ENCODE data around the gene TACC3. TPM values are rescaled to one million over a fixed set of nuclear protein-coding genes. Genes with fewer than 3 reads are reported as not detected.
"Not testable (repeated sequence)": the region's sequence is repeated elsewhere in the genome, so short reads cannot be mapped to it uniquely, and the experiment has no call there.

The TACC3 gene
- total RNA-seq, 2 donors from 2014 or later, result 73.4 to 91.8 TPM

GRCh38 chr4:1685235-1686150, 35.8 kb upstream of the TACC3 start:
- H3K27me3 Mint-ChIP-seq, result no peaks in the 10 kb centered on the region
- no peak overlapping the region for H3K27ac Mint-ChIP-seq
- no peak for DNase-seq
- H3K9me3 ChIP-seq (ENCODE audit: control insufficient read depth, low read length, poor library complexity, severe bottlenecking), result no peaks in the 10 kb centered on the region
- ATAC-seq, result no peak
- no peaks in the 10 kb centered on the region for H3K36me3 Mint-ChIP-seq (ENCODE audit: low read depth)
- no peak overlapping the region for H3K4me3 Mint-ChIP-seq
- peaks cover 11% of the 10 kb centered on the region for H3K4me1 Mint-ChIP-seq

GRCh38 chr4:1686440-1687036, 34.8 kb upstream of the TACC3 start:
- H3K36me3 Mint-ChIP-seq (ENCODE audit: low read depth), result no peaks in the 10 kb centered on the region
- no peaks in the 10 kb centered on the region for H3K27me3 Mint-ChIP-seq
- H3K4me3 Mint-ChIP-seq, result peak overlapping the region; percentile 41
- H3K9me3 ChIP-seq (ENCODE audit: control insufficient read depth, low read length, poor library complexity, severe bottlenecking), result no peaks in the 10 kb centered on the region
- no peak for DNase-seq
- H3K4me1 Mint-ChIP-seq, result peaks cover 11% of the 10 kb centered on the region
- no peak overlapping the region for H3K27ac Mint-ChIP-seq
- no peak for ATAC-seq

DNA sequence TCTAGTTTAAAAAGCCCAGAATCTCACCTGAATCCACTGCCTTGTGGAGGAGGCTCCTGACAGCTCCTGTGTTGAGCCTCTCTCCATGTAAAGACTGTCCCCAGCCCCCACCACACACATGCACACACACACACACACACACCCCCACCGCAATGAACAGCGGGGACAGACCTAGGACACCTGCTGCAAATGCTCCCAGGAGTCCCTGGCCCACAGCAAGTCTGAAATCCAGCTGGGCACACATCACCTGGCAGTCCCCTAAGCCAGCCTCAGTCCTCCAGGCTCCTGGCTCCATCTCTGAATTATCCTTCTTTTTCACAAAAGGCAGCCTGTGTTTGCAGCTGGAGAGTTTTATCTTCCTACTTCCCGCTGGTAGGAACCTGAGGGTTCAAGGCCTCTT, 30.6 kb upstream of the TACC3 start:
- H3K4me1 Mint-ChIP-seq, result peaks cover 5% of the 10 kb centered on the region
- no peak overlapping the region for H3K4me3 Mint-ChIP-seq
- DNase-seq (no peak), ATAC-seq (no peak)
- H3K36me3 Mint-ChIP-seq (ENCODE audit: low read depth), result no peaks in the 10 kb centered on the region
- no peaks in the 10 kb centered on the region for H3K27me3 Mint-ChIP-seq
- H3K27ac Mint-ChIP-seq, result peak overlapping the region; percentile 24
- no peaks in the 10 kb centered on the region for H3K9me3 ChIP-seq (ENCODE audit: control insufficient read depth, low read length, poor library complexity, severe bottlenecking)

DNA sequence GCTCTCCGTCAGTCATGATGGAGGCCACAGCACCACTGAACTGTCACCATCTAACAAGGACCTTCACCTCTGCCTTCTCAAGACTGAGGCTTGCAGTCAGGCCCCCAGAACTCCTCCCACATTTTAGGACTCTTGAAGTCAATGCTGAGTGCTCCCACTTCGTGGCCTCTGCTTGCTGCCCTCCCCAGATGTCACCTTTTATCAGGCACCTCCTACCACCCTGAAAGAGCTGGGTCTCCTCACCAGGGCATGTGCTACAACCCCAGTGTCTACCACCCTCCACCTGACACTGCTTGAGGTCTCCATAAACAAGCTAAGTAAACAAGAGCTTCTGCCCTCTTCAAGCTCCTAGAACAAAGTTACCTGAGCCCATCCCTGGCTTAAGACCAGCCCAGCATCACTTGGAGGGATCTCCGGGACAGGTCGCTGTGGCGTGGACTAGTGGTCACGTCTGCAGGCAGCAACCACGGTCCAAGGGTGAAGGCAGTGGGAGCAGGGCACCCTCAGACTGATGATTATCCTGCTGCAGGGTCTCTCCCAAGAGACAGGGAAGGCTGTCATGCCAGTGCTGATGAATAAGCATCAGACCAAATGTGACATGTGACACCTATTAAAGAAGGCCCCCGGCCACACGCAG, 29.5 kb upstream of the TACC3 start:
- no peak for DNase-seq
- H3K9me3 ChIP-seq (ENCODE audit: control insufficient read depth, low read length, poor library complexity, severe bottlenecking), result no peaks in the 10 kb centered on the region
- no peak for ATAC-seq
- Mint-ChIP-seq H3K36me3 (ENCODE audit: low read depth) (no peaks in the 10 kb centered on the region), H3K27ac (no peak overlapping the region), H3K27me3 (no peaks in the 10 kb centered on the region), H3K4me1 (peaks cover 6% of the 10 kb centered on the region), H3K4me3 (no peak overlapping the region)

DNA sequence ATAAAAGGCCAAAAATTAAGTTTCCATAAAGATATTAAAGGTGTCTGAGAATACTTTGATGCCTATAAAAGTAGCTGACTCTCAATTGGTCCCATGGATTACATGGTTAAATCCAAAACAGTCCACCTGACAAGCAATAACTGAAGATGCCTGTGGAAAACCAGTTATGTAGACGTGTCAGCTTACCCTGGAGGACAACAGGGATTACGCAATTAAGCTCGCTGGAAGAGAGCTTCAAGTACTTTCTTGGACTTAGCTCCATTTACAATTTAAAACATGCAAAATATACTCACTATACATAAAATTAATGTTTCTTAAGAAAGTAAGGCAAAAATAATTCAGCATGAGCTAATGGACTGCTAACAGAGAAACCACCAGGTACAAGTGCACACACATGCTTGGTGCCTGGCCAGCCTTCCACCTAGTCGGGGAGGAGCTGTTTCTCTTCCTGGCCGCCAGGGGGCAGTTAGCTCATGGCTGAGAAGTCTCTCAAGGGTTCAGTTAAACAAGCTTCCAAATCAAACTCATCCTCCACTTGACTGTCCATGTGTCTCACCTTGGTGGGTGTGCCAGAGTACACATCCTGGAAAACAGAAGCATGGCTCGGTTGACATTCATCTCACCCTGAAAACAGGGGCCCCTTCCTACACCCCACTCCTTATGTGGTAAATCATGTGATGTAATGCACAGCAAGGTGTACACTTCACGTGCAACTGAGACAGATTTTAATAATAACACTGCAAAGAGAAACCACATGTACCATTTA, 28.0 kb upstream of the TACC3 start:
- Mint-ChIP-seq H3K27ac (peak overlapping the region; percentile 53), H3K27me3 (no peaks in the 10 kb centered on the region), H3K36me3 (ENCODE audit: low read depth) (no peaks in the 10 kb centered on the region), H3K4me3 (no peak overlapping the region), H3K4me1 (peaks cover 5% of the 10 kb centered on the region)
- DNase-seq (peak; percentile 61 to 71 (median 70)), ATAC-seq (peak; percentile 96)
- no peaks in the 10 kb centered on the region for H3K9me3 ChIP-seq (ENCODE audit: control insufficient read depth, low read length, poor library complexity, severe bottlenecking)

DNA sequence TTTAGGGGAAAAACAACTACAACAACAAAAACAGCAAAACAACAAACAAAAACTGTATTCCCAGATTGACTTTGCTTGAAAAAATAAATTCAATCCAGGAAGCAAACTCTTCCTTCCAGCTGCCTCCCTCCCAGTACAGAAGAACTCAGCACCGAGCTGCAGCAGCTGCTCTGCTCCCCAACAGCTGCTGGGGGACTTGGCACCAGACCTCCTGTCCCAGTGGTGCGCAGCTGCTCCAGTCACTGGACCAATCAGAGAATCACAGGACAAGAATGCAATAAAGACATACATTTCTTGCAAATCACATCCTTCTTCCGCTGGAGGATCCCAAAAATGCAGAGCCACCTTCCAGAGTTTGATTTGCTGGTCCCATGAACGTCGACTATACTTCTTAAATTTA, 25.4 kb upstream of the TACC3 start:
- Mint-ChIP-seq H3K36me3 (ENCODE audit: low read depth) (peaks cover 3% of the 10 kb centered on the region), H3K27me3 (no peaks in the 10 kb centered on the region), H3K4me3 (no peak overlapping the region), H3K4me1 (peaks cover 4% of the 10 kb centered on the region), H3K27ac (no peak overlapping the region)
- ATAC-seq, result no peak
- no peaks in the 10 kb centered on the region for H3K9me3 ChIP-seq (ENCODE audit: control insufficient read depth, low read length, poor library complexity, severe bottlenecking)
- no peak for DNase-seq

DNA sequence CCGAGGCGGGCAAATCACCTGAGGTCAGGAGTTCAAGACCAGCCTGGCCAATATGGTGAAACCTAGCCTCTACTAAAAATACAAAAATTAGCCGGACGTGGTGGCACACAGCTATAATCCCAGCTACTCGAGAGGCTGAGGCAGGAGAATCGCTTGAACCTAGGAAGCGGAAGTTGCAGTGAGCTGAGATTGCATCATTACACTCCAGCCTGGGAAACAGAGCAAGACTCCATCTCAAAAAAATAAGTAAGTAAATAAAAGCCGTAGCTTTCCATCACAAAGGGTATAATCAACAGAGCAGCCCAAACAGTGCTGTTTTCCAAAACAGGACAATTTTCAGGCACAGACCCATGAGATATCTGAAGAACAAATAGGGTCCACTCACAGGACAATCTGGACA, 19.6 kb upstream of the TACC3 start:
- H3K27me3 Mint-ChIP-seq; H3K4me3 Mint-ChIP-seq; ATAC-seq; H3K36me3 Mint-ChIP-seq (ENCODE audit: low read depth); DNase-seq; H3K9me3 ChIP-seq (ENCODE audit: control insufficient read depth, low read length, poor library complexity, severe bottlenecking); H3K27ac Mint-ChIP-seq: not testable (repeated sequence)
- H3K4me1 Mint-ChIP-seq, result peaks cover 16% of the 10 kb centered on the region

DNA sequence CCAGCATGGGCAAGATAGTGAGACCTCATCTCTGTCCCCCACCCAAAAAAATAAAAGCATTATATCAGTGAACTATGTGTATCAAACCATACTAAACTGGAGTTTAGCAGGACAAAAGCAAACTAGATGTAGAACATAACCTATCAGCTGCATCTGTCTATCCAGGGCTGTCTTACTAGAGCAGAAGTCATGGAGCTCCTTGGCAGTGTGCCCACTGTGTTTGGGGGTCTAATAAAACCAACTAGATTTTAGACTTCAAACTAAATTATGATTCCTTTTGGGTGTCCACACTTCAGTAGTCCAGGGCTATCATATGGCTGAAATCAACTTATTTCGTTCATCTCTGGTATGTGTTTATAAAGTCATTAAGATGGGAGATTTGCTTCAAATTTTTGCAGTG, 17.5 kb upstream of the TACC3 start:
- no peak overlapping the region for H3K27ac Mint-ChIP-seq
- DNase-seq, result no peak
- no peaks in the 10 kb centered on the region for H3K27me3 Mint-ChIP-seq
- no peaks in the 10 kb centered on the region for H3K9me3 ChIP-seq (ENCODE audit: control insufficient read depth, low read length, poor library complexity, severe bottlenecking)
- no peak for ATAC-seq
- H3K4me1 Mint-ChIP-seq, result peaks cover 19% of the 10 kb centered on the region
- H3K36me3 Mint-ChIP-seq (ENCODE audit: low read depth), result peaks cover 3% of the 10 kb centered on the region
- no peak overlapping the region for H3K4me3 Mint-ChIP-seq

DNA sequence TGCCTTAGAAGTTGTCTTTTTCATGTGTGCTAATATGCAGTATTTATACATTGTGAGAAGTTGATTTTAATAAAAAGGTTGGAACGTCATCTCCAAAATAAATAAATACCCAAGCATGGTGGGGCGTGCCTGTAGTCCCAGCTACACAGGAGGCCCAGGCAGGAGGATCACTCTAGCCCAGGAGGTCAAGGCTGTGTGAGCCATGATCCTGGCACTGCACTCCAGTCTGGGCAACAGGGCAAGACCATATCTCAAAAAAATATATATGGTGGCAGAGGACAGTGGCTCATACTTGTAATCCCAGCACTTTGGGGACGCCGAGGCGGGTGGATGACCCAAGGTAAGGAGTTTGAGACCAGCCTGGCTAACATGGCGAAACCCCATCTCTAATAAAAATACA, 15.6 kb upstream of the TACC3 start:
- DNase-seq (no peak), ATAC-seq (no peak)
- H3K9me3 ChIP-seq (ENCODE audit: control insufficient read depth, low read length, poor library complexity, severe bottlenecking), result no peaks in the 10 kb centered on the region
- Mint-ChIP-seq H3K27me3 (no peaks in the 10 kb centered on the region), H3K36me3 (ENCODE audit: low read depth) (peaks cover 5% of the 10 kb centered on the region), H3K4me1 (peaks cover 28% of the 10 kb centered on the region), H3K27ac (no peak overlapping the region), H3K4me3 (no peak overlapping the region)

- H3K27ac Mint-ChIP-seq, result peak overlapping the region; percentile 8
- ATAC-seq (no peak), DNase-seq (no peak)
- H3K4me1 Mint-ChIP-seq, result peaks cover 33% of the 10 kb centered on the region
- no peaks in the 10 kb centered on the region for H3K9me3 ChIP-seq (ENCODE audit: control insufficient read depth, low read length, poor library complexity, severe bottlenecking)
- H3K4me3 Mint-ChIP-seq, result no peak overlapping the region
- H3K27me3 Mint-ChIP-seq, result no peaks in the 10 kb centered on the region
- H3K36me3 Mint-ChIP-seq (ENCODE audit: low read depth), result peaks cover 5% of the 10 kb centered on the region
Measured at GRCh38 chr4:1706358-1706757, 15.0 kb upstream of the TACC3 start.

- H3K36me3 Mint-ChIP-seq (ENCODE audit: low read depth), result peaks cover 5% of the 10 kb centered on the region
Measured at GRCh38 chr4:1708581-1708980, 12.7 kb upstream of the TACC3 start.

GRCh38 chr4:1711055-1711570, 10.2 kb upstream of the TACC3 start:
- DNase-seq (no peak), ATAC-seq (no peak)
- Mint-ChIP-seq H3K27ac (peak overlapping the region; percentile 96), H3K4me3 (peak overlapping the region; percentile 94), H3K27me3 (no peaks in the 10 kb centered on the region), H3K4me1 (peaks cover 33% of the 10 kb centered on the region), H3K36me3 (ENCODE audit: low read depth) (peaks cover 5% of the 10 kb centered on the region)
- no peaks in the 10 kb centered on the region for H3K9me3 ChIP-seq (ENCODE audit: control insufficient read depth, low read length, poor library complexity, severe bottlenecking)

More at GRCh38 chr4:1708581-1708980, 12.7 kb upstream of the TACC3 start:
- DNase-seq, result no peak
- Mint-ChIP-seq H3K27me3 (no peaks in the 10 kb centered on the region), H3K27ac (peak overlapping the region; percentile 27), H3K4me3 (no peak overlapping the region), H3K4me1 (peaks cover 31% of the 10 kb centered on the region)
- H3K9me3 ChIP-seq (ENCODE audit: control insufficient read depth, low read length, poor library complexity, severe bottlenecking), result no peaks in the 10 kb centered on the region
- ATAC-seq, result no peak

All from T-helper 17 cell (primary cell).